Mammary epithelial cell (primary cell): ENCODE results near the gene DTNB.

ENCODE experiments used
- CTCF ChIP-seq, 2 donors: IDR thresholded peaks in 1 of 2; conservative IDR thresholded peaks in 1 of 2; 2 replicates each; pipeline ENCODE4 v1.5.1; 2011 to 2012; ENCODE audit warnings: inconsistent platforms in 2 of 2, low read length in 2 of 2, mild to moderate bottlenecking in 2 of 2, control low read depth in 1 of 2, low read depth in 1 of 2; ENCODE audit not compliant: insufficient read depth in 1 of 2; ENCODE audit errors: extremely low read depth in 1 of 2
- EZH2 ChIP-seq: IDR thresholded peaks from 2 replicates; pipeline ENCODE4 v1.6.1; 2012; ENCODE audit warnings: low read length, inconsistent platforms, borderline replicate concordance

- TF ChIP-seq CTCF (conservative IDR thresholded peaks at IDR 0.05 in 1 of 2, IDR thresholded peaks at IDR 0.05 in 1 of 2; ENCODE audit: extremely low read depth in 1 of 2, insufficient read depth in 1 of 2, low read depth in 1 of 2, low read length in 2 of 2) (no peak), EZH2 (no peak)
Observed at GRCh38 chr2:25467743-25468142, 205.6 kb downstream of the DTNB start.
